HG02973 (cell line): ENCODE measurements around the gene NPDC1.

Experiments
- ATAC-seq: cut with Tn5 transposase; IDR thresholded peaks from one replicate; pipeline ENCODE4 v1.9.1; 2021; ENCODE audit warnings: moderate library complexity; ENCODE audit not compliant: unreplicated experiment

NPDC1 gene

DNA sequence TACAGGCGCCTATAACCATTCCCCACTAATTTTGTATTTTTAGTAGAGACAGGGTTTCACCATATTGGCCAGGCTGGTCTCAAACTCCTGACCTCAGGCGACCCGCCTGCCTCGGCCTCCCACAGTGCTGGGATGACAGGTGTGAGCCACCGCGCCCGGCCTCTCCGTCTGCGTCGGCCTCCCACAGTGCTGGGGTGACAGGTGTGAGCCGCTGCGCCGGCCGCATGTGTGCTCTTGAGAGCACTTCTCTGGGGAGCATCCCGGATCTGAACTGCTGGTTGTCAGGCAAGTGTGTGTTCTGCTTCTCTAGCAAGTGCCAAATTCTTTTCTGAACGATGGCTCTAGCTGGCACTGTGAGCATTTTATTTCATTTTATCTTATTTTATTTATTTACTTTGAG is 11.6 kb upstream of the NPDC1 start:
- ATAC-seq: no peak

DNA sequence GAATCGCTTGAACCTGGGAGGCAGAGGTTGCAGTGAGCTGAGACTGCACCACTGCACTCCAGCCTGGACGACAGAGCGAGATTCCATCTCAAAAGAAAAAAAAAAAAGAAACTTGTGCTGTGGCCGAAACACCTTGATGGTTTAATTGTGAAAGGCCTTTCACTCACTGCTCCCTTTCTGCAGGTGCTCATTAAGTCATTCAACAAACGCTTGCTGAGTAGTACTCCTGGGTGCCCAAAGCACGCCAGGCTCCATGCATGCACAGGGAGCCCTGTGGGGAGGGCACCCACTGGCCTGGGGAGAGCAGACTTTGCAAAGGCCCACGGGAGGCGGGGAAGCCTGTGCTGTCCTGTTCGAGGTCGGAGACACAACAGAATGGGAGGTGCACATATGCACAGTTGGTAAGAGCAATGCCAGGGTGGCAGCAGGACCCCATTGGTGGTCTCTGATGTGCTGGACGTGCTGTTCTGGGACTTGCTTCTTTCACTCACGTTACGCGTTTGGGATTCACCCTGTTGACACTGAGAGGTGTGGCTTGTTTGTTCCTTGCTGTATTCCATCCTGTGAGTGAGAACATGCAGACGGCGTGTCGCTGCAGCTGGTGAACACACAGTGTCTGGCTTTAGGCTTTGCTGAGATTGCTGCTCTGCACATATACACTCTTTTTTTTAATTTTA is 10.9 kb upstream of the NPDC1 start:
- no peak for ATAC-seq

DNA sequence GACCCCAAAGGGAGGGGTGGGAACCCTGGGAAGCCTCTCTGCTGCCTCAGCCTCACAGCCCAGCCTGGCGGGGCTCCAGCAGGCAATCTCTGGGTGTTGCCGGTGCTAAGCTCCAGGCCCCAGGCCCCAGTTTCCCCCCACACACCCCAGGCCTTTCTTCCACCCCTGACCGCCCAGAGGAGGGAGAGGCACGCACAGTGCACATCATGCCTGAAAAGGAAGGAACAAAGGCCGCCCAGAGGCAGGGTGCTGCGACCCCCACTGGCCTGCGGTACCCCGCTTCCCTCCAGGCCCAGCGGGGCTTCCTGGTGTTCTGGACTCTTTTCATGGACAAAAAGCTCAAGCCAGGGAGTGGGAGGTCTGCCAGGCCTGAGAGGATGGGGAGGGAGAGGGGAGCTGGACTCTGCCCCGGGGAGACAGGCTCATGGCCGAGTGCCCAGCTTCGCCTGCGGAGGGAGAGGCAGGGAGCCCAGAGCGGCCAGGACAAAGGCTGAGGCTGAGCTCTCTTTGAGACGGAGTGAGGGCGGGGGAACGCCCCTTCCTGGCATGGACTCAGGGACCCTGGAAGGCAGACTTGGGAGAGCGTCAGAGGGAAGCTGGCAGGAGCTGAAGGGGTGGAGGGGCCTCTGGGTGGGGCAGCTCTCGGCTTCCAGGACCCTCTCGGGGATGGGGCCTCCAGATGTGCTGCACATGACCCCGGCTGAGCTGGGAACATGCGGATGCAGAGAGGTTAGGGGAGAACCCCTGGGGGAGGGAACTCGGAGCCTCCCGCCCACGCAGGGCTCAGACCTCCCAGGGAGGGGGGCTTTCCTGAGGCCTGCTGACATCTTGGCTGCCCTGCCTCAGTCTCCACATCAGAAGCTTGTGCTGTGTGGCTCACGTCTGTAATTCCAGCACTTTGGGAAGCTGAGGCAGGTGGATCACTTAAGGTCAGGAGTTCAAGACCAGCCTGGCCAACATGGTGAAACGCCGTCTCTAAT is 9.7 kb upstream of the NPDC1 start:
- ATAC-seq: no peak

DNA sequence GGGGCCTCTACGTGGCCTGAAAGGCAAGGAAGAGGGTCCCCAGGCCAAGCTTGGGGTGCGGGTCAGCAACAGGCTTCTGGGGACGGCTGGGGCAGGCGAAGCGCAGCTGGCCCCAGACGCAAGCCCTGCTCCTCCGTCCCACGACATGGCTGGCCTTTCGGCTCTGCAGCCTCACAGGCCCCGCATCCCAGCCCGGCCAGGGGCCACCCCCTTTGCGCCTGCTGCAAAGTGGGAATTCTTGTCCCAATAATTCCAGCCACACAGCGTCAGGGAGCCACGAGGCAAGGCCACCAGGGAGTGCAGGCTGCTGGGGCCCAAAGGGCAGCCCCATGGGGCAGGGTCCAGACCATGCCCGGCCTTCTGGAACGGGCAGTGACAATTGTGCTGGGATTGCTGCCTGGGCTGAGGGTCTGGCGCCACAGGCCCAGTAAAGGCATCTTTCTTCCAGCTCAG is 9.0 kb upstream of the NPDC1 start:
- no peak for ATAC-seq

DNA sequence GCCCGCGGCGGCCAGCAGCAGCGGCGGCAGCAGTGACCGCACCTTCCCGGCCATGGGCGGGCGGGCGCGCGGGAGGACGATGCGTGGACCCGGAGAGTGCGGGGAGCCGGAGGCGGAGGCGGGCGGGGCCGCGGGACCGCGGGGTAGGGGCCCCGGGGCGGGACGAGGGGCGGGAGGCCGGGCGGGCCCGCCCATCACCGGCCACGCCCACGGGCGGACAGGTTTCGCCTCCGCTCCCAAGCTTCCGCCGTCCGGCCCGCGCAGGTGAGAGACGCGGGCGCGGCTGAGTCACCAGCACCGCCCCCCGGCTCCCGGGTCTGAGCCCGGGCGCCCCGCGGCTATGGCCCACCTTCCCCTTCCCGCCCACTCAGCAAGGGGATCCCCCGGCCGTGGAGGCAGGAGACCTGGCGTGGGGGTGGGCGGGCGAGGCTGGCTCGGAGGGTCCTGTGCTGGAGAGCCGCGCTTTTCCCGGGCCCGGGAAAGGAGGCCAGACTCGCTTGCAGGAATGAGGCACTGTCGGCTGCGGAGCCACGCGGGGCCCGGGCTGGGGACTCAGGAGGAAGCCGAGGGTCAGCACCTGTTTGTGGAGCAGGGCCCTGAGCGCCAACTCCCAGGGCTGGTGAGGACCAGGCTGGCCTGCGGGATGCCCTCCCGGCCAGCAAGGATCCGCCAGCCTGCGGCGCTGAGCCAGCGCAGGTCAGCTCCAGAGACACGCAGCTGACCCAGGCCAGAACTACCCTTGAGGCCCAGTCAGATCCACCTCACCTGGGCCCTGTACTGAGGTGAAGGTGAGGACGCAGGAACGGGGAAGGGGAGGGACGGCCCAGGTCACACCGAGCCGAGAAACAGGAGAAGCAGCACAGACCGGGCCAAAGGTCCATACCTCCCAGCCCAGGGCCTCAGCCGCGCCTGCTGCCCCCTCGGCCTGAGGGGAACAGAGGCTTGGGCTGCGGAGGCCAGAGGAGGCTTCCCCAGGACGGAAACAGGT is 8.3 kb upstream of the NPDC1 start, which contains the start of gene ENTPD2:
Gene ENTPD2, minus strand, starts transcription at position 118 of the 988 bp plus-strand sequence. Its CDS starts 64 bp downstream, at position 54.
- ATAC-seq: no peak

DNA sequence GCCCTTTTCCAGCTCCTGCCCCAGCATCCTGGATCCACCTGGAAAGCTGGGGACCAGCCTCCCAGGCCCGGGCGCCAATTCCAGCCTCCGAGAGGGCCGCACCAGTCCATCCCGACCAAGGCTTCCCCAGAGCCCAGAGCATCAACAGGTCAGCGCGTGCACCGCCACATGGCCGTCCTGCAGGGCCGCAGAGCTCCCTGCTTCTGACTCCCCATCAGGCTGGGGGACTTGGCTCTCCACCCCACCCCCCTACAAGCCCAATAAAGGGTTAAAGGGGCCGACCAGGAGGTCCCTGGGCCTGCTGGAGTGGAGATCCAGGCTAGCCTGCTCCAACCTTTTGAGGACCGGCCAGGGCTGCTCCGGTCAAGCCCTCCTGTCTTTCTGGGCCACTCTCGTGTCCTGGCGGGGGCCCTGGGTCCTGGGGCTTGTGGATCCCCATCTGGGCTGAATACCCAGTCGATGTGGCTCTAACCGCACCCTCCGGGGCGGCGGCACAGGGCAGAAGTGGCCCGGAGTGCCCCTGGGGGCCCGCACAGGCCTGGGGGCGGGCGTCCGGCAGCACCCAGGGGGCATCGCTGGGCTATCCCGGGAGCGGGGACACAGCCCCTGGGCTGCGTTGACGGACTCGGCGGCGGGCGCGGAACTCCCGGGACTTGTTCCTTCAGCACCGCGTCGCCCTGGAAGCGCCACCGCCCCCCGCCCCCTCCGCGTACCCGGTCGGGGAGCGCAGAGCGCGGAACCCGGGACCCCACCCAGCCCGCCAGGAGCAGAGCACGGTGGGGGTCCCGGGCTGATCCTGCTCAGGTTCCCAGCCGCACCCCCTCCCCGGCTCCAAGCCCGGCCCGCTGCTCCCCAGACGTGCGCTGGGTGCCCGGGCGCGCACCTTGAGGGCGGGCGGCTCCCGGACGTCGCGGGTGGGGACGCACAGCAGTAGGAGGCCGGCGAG is 7.3 kb upstream of the NPDC1 start:
- ATAC-seq: no peak

DNA sequence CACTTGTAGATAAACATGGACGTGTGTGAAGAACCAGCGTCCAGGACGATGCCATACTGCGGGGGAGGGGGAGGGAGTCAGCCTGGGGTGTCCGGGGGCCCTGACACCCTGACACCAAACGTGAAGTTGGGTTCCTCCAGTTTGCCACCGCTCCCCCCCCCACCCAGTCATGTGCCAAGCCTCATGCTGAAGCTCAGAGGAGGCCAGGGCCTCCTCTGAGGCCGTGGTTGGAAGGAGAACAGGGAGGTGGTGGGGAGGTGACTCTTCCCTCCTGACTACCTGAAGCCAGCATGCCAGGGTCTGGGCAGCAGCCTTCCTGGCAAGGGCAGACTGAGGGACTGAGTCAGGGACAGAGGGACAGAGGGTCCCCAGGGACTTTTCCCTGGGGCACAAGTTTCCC is 6.3 kb upstream of the NPDC1 start:
- ATAC-seq: no peak

DNA sequence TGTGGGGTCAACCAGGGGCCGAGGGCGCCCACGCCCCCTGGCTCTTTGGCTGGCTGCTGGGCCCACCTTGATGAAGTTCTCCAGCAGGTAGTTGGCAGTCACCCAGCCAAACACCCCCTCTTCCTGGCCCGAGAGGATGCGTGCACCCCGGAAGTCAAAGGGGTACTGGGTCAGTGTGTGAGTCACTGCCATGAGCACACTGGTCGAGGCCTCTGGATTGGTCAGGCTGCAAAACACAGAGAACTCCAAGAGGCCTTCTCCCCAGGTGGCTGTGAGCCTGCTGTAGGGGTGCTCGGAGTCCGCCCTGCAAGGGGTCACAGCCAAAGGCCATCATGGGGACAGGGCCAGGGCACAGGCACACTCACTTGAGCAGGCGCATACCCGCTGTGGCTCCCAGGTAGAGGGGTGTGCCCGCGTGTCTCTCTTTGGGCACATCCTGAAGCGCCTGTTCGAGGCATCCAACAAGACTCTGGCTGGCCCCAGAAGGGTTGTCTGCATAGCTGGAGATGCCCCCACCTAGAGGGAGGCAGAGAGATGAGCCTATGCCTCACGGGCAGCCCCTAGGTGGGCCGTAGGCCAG is 5.3 kb upstream of the NPDC1 start:
- no peak for ATAC-seq

DNA sequence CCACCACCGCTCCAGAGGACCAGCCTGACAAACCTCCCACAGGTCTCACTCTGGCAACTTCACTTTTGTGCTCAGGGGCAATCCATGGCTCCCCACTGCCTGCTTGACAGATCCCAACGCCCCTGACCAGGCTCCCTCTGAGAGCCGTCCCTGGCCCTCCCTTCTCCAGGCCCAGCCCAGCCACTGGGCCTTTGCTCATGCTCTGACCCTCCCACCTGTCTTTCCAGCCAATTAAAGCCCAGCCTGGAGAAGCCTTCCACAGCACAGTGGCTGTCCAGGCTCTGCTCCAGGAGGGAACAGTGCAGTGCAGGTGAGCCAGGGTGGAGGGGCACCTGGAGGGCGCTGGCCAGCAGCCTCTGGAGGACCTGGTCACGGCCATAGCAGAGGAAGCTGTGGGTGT is 4.6 kb upstream of the NPDC1 start:
- no peak for ATAC-seq

DNA sequence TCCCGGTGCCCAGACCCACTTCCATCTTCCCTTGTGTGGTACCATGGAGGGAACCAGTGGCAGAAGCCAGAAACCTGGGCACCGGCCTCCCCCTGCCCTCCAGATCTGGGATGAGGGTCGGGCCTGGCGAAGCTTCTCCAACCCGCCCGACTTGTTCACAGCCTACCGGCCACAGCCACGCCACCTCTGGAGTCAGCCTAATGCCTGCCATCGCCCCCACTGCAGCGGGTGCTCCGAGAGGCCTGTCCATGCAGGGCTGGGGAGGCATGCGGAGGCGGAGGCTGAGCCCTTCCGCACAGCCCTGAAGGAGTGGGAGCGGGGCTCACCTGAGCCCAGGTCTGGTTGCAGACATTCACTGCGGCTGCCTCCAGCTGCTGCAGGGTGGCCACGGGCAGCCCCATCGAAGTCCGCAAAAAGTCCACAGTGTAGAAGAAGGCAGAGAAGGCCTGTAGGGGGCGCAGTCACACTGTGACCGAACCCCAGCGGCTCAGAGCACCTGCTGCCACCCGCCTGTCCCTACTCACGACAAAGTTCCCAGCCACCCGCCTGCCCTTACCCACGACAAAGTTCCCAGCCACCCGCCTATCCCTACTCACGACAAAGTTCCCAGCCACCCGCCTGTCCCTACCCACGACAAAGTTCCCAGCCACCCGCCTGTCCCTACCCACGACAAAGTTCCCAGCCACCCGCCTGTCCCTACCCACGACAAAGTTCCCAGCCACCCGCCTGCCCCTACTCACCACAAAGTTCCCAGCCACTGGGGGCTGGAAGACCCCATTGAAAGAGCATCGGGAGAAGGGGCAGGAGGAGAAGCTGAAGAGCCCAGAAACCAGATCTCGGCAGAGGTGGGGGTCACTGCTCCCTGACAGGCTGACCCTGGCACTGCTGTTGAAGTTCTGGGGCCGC is 3.8 kb upstream of the NPDC1 start:
- no peak for ATAC-seq

DNA sequence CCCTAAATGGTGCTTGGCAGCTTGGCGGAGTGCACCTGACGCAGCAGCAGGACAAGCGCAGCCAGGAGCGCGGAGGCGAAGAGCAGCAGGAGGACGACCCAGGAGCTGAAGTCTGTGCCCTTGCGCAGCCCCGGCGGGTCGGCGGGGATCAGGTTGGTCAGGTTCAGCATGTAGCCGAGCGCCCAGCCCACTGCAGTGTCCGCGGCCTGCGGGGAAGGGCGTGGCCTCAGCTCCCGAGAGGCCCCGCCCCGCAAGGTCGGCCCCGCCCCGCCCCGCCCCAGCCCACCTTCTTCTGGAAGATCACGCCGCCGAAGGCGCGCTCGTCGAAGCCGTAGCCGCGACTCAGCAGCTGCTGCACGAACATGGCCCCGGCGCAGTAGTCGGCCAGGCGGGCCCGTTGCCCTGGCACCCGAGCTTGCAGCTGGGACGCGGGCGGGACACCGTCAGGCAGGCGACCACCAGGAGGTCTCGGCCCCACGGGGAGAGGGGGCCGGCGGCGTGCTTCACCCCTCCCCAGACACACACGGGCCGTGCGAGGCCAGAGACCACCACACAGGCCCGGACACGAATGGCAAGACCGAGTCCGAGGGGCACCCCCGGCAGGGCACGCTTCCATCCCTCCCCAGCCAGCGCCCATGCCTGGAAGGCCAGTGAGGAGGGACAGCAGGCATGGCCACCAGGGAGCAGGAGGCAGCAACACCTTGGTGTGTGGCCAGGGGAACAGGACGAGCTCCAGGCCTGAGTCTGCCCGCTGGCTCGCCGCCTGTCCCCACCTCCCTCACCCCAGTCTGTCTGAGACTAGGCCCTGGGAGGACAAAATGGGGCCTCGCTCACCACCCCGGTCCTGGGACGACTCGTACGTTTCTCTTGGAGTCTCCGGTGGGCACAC is 2.9 kb upstream of the NPDC1 start:
- ATAC-seq: no peak

DNA sequence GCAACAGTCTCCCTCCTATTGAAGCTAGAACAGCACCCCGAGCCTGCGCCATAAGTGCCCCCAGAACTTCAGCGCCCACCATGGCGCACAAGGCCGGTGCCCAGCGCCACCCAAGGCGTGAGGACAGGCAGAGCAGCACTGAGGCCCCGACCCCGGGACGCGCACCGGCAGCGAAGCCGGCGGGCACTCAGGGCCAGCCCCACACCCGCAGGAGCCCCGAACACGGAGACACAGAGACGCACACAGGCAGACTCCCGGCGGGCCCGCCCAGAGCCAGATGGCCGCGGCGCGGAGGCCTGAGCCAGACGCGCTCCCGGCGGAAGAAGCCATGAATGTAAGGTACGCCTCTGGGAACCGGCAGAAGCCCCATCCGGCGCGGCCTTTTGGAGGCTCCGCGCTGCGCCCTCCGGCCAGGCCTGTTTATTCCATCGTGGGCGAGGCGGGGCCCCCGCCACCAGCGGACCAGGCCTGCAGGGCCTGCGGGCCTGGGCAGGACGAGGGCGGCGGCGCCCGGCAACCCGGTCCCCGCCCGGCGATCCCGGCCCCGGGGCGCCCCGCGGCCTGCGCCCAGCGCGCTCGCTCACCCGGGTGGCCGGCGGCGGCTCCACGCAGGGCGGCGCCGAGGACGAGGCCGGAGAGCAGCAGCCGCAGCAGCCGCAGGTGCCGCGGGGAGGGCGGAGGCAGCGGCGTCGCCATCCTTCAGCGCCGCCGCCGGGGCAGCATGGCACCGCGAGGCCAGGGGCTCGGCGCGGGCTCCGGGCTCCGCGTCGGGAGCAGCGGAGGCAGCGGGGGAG is 486 bp downstream of the NPDC1 start:
- no peak for ATAC-seq

DNA sequence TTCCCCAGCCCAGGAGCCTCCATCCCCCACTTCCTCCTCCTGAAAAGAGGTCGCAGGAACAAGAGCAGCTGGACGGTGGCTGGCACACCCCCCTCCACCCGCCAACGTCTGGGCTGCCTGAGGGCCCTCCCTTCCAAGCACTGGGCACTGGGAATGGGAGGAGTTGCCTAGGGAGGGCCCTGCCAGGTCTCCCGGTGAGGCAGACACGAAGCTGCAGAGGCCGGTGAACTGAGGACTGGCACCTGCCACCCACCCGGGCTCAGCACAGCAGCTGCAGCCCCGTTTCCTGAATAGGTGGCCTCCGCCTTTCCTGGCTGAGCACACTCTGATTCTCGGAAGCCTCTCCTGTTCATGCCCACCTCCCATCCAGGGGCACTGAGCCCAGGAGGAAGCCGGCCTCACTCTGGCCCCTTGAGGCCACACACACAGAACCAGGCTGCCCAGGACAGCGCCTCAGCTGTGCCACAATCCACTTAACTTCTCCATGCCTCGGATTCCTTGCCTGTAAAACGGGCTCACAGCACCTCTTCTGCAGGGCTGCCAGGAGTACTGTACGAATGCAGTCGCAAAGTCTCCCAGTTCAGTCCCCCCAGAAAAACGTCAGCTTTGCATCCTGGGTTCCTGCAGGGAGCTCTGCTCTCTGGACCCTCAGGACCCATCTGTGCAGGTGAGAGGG is 1.3 kb downstream of the NPDC1 start:
- ATAC-seq: no peak

DNA sequence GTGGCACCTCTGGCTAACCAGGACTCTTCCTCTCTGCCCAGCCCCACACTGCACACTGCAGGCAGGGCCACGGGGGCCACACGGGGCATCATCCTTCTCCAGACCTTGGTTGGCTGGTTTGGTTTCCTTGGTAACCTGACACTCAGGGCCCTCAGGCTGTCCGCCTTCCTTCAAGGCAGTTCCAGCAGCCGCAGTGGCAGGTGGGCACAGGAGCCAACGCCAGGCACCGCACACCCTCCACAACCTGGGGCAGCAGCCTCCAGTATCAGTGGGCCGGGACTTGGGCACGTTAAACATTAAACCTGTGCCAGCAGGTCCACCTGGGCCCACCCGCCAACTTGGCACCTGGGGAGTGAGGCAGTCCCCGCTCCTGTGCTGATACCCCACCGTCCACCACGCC is 1.9 kb downstream of the NPDC1 start:
- no peak for ATAC-seq

DNA sequence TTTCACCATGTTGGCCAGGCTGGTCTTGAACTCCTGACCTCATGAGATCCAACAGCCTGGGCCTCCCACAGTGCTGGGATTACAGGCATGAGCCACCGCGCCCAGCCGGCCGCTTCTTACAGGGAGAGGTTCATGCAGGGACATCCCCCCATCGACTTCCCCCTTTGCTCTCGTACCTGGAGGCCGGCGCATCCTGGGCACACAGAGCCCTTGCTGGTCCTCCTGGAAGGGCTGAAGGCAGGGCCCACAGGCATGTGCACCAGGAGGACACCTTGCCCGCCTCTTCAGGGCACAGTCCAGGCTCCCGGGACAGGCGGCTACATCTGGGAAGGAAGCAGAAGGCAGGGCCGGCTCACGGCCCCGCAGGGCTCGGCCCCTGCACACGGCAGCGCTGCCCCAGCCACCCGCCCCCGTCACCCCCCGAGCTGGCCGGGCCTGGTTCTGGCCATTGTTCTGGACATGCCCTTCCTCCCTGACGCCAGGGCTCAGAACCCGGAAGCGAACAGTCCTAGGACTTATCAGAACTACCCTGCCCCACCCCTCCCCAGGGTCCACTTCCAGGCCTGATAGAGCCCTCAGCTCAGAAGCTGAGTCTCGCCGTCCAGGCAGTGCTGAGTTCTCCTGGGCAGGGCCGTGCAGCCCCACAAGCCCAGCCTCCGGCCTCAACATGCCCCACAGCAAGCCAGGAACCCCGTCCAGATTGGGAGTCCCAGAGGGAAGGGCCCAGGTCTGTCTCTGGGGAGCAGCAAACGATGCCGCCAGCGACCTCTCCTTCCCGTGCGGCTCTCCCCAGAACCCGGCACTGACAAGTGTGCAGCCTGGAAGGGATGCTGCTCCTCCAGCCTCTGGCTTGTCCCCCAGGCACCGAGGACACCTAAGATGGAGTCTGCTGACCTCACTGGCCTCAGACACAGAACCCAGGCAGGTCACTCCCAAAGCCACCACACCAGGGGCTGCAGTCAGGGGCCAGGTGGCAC is 2.9 kb downstream of the NPDC1 start:
- ATAC-seq: no peak
